Measurements from ENCODE around the gene EVL. TPM values are rescaled to one million over a fixed set of nuclear protein-coding genes. Genes with fewer than 3 reads are reported as not detected.

The EVL gene
- polyA plus RNA-seq, 3 donors, result 130 to 192 (median 156) TPM

GRCh38 chr14:100116134-100116533 is 50.9 kb downstream of the EVL start:
- DNase-seq (ENCODE audit: extremely low read depth in 1 of 11, low read depth in 9 of 11, low spot score in 4 of 11), result no peak

- no peak for DNase-seq (ENCODE audit: extremely low read depth in 1 of 11, low read depth in 9 of 11, low spot score in 4 of 11)
Observed at GRCh38 chr14:100117026-100117425, 51.8 kb downstream of the EVL start.

DNA sequence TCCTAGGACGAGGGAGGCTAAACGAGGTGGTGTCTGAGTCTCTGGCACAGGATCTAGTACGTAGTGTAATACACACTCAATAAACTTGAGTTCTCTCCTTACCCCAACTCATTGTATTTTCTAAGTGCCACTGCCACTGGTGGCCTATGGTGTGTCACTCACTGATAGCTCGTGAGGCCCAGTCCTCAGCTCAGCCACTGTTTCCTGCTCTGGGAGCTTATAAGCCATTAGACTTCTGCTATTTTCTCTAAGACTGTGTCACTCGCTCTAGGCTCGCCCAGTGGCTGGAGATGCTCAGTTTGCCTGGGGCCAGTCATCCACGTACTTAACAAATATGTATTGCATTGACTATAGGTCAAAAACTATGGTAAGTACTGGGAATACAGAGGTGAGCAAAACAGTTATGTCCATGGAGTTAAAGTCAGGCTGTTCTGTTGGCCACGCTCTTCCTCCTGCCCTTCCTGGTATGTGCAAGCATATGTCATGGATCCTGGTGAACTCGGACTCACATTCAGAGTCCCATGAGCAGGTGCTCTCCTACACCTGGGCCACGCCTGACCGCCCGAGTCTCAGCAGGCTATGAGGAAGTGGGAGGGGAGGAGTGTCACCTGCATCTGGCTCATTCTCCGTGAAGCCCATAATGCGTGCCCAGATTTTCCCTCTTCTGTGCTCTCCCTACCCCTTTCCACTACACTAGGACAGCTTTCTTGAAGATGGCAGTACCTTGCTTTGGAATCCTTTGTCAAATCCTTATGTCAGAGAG is 52.6 kb downstream of the EVL start:
- DNase-seq (ENCODE audit: extremely low read depth in 1 of 11, low read depth in 9 of 11, low spot score in 4 of 11), result no peak

GRCh38 chr14:100118396-100119011 is 53.3 kb downstream of the EVL start:
- no peak for DNase-seq (ENCODE audit: extremely low read depth in 1 of 11, low read depth in 9 of 11, low spot score in 4 of 11)

DNA sequence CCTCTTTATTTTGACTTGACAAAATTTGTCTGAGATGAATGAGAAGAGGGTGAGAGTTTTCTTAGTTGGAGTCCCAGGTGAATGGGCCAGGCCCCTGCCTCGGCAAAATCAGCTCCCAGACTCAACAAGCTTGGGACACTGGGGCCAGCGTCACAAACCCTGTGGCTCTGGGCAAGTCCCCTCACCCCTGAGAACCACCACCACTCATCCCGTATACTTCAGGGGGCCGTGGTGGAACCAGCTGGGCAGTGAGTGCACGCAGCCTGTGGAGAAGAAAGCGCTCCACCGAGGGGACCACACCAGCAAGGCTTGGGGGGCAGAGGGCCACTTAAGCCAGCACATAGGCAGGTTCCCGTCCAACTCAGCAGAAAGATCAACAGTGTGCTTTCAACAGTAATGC is 54.0 kb downstream of the EVL start:
- no peak for DNase-seq (ENCODE audit: extremely low read depth in 1 of 11, low read depth in 9 of 11, low spot score in 4 of 11)

DNA sequence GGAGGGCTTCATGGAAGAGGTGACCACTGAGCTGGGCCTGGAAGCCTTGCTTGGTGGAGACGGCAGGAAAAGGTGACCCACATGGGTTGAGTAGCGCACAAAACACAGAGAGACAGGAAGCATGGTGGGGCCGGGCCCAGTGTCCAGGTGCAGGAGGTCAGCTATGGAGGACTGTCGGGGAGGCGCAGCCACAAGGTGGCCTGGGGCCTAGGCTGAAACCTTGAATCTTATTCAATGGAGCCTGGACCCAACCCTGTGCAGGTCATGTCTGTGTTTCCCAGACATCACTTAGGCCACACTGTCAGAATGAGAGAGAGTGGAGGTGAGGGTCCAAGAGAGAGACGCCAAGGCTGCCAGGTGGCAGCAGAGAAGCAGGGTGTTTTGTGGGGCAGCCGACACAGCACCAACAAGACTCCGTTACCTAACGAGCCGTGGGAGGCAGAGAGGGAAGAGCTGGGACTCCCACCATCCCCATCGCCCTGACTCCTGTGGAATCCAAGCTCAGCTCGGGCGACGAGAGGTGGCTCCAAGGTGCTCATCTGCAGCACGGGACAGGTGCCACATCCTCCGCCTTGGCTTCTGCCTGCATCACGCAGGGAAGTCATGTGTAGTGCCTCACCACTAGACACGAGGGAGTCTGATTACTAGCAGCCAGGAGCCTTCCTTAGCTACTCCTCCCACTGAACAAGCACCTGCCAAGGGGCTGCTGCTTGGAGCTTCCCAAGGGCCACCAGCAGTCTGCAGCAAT is 55.5 kb downstream of the EVL start:
- DNase-seq (ENCODE audit: extremely low read depth in 1 of 11, low read depth in 9 of 11, low spot score in 4 of 11), result no peak

DNA sequence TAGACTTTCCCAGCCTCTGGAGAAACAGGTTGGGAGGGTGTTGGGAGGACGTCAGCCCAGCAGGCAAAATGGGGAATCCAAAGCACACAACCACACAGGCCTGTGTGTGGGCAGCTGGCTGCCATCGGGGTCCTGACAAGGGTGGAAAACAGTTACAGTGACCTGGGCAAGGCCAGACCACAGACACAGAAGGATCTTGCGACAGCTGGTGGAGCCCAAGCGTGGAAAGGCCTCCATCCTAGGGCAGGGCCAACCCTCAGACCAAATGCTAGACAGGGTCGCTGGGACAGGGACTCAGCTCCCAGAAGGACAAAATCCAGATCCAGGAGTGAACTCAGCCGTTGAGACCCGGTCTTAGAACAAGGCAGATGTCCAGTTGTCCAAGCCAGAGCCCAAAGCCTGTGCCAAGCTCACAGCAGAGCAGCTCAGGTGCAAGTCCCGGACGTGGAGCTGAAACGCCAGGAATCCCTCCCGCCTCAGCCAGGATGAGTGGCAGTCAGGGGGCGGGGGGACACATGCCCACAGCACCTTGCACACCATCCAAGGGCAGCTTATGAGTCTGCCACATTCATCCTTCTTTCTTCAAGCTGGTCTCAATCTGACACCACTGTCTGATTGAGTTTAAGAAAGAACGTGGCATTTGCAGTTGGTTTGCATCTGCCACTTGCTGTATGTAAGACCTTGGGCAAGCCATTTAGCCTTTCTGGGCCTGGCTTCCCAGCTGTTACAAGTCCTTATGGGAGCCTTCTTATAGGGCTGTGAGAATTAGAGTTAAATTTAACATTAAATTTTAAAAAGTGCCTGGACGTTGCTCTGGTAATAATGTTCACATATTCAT is 56.6 kb downstream of the EVL start:
- no peak for DNase-seq (ENCODE audit: extremely low read depth in 1 of 11, low read depth in 9 of 11, low spot score in 4 of 11)

DNA sequence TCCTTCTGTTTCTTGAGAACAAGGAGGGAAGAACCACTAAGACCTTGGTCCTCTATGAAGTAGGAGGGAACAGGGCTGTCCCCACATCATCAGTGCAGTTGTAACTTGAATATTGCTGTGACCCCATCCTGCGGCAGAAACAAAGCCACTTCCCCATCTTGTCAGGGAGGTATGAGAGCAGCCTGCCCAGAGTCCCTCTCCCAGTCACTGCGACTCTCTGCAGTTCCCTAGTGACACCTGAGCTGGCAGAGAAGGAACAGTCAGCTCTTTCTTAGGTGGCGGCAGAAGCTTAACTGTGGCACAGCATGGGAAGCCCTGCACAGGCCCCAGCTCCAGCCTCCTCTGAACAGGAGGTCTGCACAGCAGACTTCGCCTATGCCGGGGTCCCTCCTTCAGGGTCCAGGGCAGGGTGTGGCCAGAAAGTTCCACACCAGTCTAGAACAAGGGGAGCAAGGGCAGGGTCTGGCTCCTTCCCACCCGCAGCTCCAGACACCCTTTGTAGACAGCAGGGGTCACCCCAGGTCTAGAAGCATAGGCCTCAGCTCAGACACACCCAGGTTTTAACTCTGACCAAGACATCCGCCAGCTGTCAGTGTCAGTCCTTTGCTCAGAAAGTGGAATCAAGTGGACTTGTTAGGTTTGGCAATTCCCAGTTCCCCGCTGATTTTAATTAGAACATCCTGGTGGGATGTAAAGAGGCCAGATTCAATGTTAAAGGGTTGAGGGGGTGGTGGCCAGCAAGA is 57.4 kb downstream of the EVL start:
- DNase-seq (ENCODE audit: extremely low read depth in 1 of 11, low read depth in 9 of 11, low spot score in 4 of 11), result no peak

DNA sequence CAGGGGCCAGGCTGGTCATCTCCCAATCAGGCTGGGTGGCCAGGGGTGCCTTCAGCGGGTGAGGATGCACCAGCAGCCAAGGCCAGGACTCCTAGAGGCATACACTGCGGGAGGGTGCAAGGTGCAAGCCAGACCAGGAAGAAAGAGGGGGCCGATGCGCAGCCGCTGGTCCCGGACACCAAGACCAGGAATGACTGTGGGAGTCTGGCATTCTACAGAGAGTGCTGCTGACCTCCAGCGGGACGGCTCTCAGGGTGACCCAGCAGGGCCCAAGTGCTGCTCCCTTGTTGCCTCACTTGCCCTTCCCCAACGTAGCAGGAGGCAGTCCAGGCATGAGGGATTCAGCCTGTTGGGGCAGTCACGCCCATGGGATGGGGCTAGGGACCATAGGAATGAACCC is 58.4 kb downstream of the EVL start:
- no peak for DNase-seq (ENCODE audit: extremely low read depth in 1 of 11, low read depth in 9 of 11, low spot score in 4 of 11)

DNA sequence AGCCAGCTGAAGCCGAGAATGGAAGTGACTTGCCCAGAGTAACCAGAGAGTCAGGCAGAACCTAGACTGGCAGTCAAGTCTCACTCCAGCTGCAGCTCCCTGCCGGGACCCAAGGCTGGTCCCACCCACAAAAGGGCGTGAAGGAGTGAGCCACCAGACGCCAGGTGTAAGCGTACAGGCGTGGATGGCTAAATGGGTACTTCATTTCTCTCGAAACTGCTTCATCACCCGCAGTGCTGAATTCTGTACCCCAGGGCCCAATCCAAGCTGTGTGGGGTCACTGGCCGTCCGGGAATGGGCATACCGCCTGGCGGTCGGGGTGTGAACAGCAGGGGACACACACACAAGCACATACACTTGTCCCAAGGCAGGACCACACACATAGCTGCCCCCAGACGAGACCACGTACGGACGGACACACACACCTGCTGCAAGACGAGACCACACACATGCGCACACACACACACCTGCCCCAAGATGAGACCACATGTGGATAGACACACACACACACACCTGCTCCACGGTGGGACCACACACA is 59.4 kb downstream of the EVL start:
- no peak for DNase-seq (ENCODE audit: extremely low read depth in 1 of 11, low read depth in 9 of 11, low spot score in 4 of 11)

DNA sequence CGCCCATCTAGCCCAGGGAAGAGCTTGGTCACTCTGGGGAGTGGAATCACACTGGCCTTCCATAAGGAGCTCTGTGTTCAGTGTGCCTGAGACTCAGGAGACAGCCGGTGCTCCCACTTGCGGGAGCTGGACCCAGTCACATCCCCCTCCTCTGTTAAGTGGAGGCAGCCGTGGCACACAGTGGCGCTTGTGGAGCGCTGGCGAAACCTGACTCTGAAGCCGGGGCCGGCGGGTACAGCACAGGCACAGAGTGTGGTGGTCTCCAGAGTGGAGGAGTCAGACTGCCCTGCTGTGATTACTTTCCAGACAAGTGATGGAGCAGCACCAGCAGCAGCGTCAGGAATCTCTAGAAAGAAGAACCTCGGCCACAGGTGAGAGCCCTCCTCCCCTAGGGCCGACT is 61.2 kb downstream of the EVL start:
- no peak for DNase-seq (ENCODE audit: extremely low read depth in 1 of 11, low read depth in 9 of 11, low spot score in 4 of 11)

- no peak for DNase-seq (ENCODE audit: extremely low read depth in 1 of 11, low read depth in 9 of 11, low spot score in 4 of 11)
Observed at GRCh38 chr14:100127853-100128455, 62.7 kb downstream of the EVL start.

GRCh38 chr14:100128688-100129087 is 63.5 kb downstream of the EVL start:
- no peak for DNase-seq (ENCODE audit: extremely low read depth in 1 of 11, low read depth in 9 of 11, low spot score in 4 of 11)

GRCh38 chr14:100129161-100129589 is 64.0 kb downstream of the EVL start:
- no peak for DNase-seq (ENCODE audit: extremely low read depth in 1 of 11, low read depth in 9 of 11, low spot score in 4 of 11)

GRCh38 chr14:100130521-100130920 is 65.3 kb downstream of the EVL start:
- DNase-seq (ENCODE audit: extremely low read depth in 1 of 11, low read depth in 9 of 11, low spot score in 4 of 11), result no peak

GRCh38 chr14:100131181-100131580 is 66.0 kb downstream of the EVL start:
- DNase-seq (ENCODE audit: extremely low read depth in 1 of 11, low read depth in 9 of 11, low spot score in 4 of 11), result no peak

DNA sequence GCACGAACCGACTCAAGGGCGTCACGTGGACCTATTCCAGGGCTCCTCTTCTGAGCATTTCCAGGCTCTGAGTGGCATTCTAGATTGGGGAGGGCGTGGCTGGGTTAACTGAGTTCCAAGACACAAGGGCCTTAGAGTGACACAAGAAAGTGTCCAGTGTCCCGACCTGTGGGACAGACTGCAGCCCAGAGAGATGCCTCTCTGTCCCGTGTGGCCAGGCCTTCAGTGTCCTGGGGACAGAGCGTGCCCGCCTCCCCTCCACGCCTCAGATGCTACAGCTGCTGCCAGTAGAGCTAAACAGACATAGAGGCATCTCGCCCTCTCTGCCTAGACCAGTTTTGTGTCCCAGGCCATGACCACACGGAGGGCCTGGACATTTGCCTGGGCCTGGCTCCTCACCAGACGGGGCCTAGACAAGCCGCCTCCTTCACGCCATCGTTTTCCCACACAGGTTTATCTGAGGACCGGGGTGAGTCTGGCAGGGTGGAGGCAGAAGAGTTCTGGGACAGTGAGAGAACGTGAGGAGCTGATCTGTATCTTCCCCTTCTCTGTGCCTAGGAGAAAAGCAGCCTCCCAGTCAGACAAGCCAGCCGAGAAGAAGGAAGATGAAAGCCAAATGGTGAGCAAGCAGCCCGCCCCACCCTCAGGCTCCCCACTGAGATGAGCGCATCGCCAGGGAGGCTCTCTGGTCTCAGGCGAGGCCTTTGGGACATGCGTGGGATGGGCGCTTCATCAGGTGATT is 67.1 kb downstream of the EVL start:
- no peak for DNase-seq (ENCODE audit: extremely low read depth in 1 of 11, low read depth in 9 of 11, low spot score in 4 of 11)
